Measurements from ENCODE around the gene SLC6A3. TPM values are rescaled to one million over a fixed set of nuclear protein-coding genes. Genes with fewer than 3 reads are reported as not detected.

The SLC6A3 gene
- total and polyA plus RNA-seq, 9 of the 15 experiments (the other 6 are each of a cell fraction or from before 2014, with no cell fraction given): not detected

- FAIRE-seq (no peak), ATAC-seq (no peak), DNase-seq (ENCODE audit: extremely low read depth in 1 of 4, low spot score in 3 of 4) (no peak)
- intact Hi-C loops (cut with micrococcal nuclease): loop anchor here (10.0 kb wide), 1 partner anchor 257 kb away; no protein-coding TSS in a partner anchor
- BruUV-seq (replicated peaks): no TSS peak
- TF ChIP-seq USF2 (CRISPR knock-in tag; IDR thresholded peaks at IDR 0.05): no peak
- no peak for TF ChIP-seq ZSCAN32 (CRISPR knock-in tag; IDR thresholded peaks at IDR 0.05)
- no peak for TF ChIP-seq TAF1 (IDR thresholded peaks at IDR 0.05; ENCODE audit: control insufficient read depth, extremely low read depth, insufficient read depth, low read length, severe bottlenecking)
- in situ Hi-C loops (cut with MboI): no loop called here
- H4K20me1 ChIP-seq (replicated peaks; ENCODE audit: control insufficient read depth, insufficient read depth, low read length): peaks cover 23% of the 10 kb centered on the region
- H3K4me1 ChIP-seq (replicated peaks in 1 of 2; ENCODE audit: control insufficient read depth in 2 of 2, insufficient read depth in 2 of 2, low read length in 2 of 2): peaks cover 4 to 16% of the 10 kb centered on the region in 2 experiments; a peak in 3 of 5 replicates
- H3K4me3 ChIP-seq: no peak overlapping the region
- no peak overlapping the region for H3K4me2 ChIP-seq (ENCODE audit: insufficient read depth, low read length)
- POLR2A ChIA-PET: no interaction called here
- no peak overlapping the region for H3K27ac ChIP-seq (ENCODE audit: extremely low read depth, low read depth, low read length)
- H2AFZ ChIP-seq (ENCODE audit: low read depth, low read length): no peak overlapping the region
- H3K9me3 ChIP-seq (replicated peaks; ENCODE audit: control insufficient read depth, insufficient read depth, low read depth, low read length): no peaks in the 10 kb centered on the region
- H3K27me3 ChIP-seq (ENCODE audit: control insufficient read depth in 2 of 2, insufficient read depth in 2 of 2, low read length in 2 of 2): peaks cover 38 to 91% of the 10 kb centered on the region in 2 experiments
- H3K9ac ChIP-seq (ENCODE audit: insufficient read depth in 1 of 2, low read depth in 2 of 2, low read length in 2 of 2): no peak overlapping the region
- no peaks in the 10 kb centered on the region for H3K9me1 ChIP-seq (ENCODE audit: control insufficient read depth, insufficient read depth, low read length)
- WGBS (ENCODE audit: insufficient coverage, low coverage, missing lambda C conversion rate): 1% methylated on average over 5 of the region's 5 CpGs
- H3K36me3 ChIP-seq (ENCODE audit: control insufficient read depth, insufficient read depth, low read length): no peaks in the 10 kb centered on the region
- no peaks in the 10 kb centered on the region for H3K79me2 ChIP-seq (ENCODE audit: control insufficient read depth, insufficient read depth, low read length)
- CTCF ChIA-PET (ENCODE audit: low intra/inter-chr PET ratio): no interaction called here
These were observed 57.4 kb downstream of the SLC6A3 start for GRCh38 chr5:1387876-1388275.

- POLR2A ChIA-PET: no interaction called here
- Histone ChIP-seq H3K9me1 (ENCODE audit: control insufficient read depth, insufficient read depth, low read length) (no peaks in the 10 kb centered on the region), H4K20me1 (replicated peaks; ENCODE audit: control insufficient read depth, insufficient read depth, low read length) (peaks cover 20% of the 10 kb centered on the region), H3K9ac (ENCODE audit: insufficient read depth in 1 of 2, low read depth in 2 of 2, low read length in 2 of 2) (no peak overlapping the region), H3K9me3 (replicated peaks; ENCODE audit: control insufficient read depth, insufficient read depth, low read depth, low read length) (no peaks in the 10 kb centered on the region), H3K79me2 (ENCODE audit: control insufficient read depth, insufficient read depth, low read length) (no peaks in the 10 kb centered on the region), H3K27ac (ENCODE audit: extremely low read depth, low read depth, low read length) (no peak overlapping the region), H3K4me2 (ENCODE audit: insufficient read depth, low read length) (no peak overlapping the region), H3K27me3 (ENCODE audit: control insufficient read depth in 2 of 2, insufficient read depth in 2 of 2, low read length in 2 of 2) (peaks cover 41 to 89% of the 10 kb centered on the region in 2 experiments), H3K4me3 (no peak overlapping the region), H3K4me1 (replicated peaks in 1 of 2; ENCODE audit: control insufficient read depth in 2 of 2, insufficient read depth in 2 of 2, low read length in 2 of 2) (peaks cover 4 to 16% of the 10 kb centered on the region in 2 experiments; a peak in 3 of 5 replicates), H2AFZ (ENCODE audit: low read depth, low read length) (no peak overlapping the region), H3K36me3 (ENCODE audit: control insufficient read depth, insufficient read depth, low read length) (no peaks in the 10 kb centered on the region)
- TF ChIP-seq MAFG (tag; conservative IDR thresholded peaks at IDR 0.05): no peak
- 0 out of 2 replicates have a peak, but pooled peaks have one; percentile 1 for TF ChIP-seq NFE2 (IDR thresholded peaks at IDR 0.05; ENCODE audit: low read depth)
- no TSS peak for BruUV-seq (replicated peaks)
- DNase-seq (ENCODE audit: extremely low read depth in 1 of 4, low spot score in 3 of 4): no peak
- in situ Hi-C loops (cut with MboI): no loop called here
- ATAC-seq: no peak
- FAIRE-seq: no peak
- 2% methylated on average over 10 of the region's 11 CpGs for WGBS (ENCODE audit: insufficient coverage, low coverage, missing lambda C conversion rate)
- CTCF ChIA-PET (ENCODE audit: low intra/inter-chr PET ratio): no interaction called here
- intact Hi-C loops (cut with micrococcal nuclease): loop anchor here (10.0 kb wide), 1 partner anchor 258 kb away; no protein-coding TSS in a partner anchor
These were observed 58.0 kb downstream of the SLC6A3 start for GRCh38 chr5:1387059-1387755.
